Stimulated activated CD4-positive, alpha-beta T cell treated with anti-CD3 and anti-CD28 coated beads, Interleukin-12 subunit alpha, Interleukin-12 subunit beta, amount 100 ng/mL, for 24 hours (primary cell): ENCODE results near the gene LURAP1L.

Experiments
- DNase-seq, 2 experiments: peaks; one replicate each; pipeline ENCODE4 v3.0.0-alpha.2; 2020; ENCODE audit warnings: low read depth in 2 of 2

The LURAP1L gene

DNA sequence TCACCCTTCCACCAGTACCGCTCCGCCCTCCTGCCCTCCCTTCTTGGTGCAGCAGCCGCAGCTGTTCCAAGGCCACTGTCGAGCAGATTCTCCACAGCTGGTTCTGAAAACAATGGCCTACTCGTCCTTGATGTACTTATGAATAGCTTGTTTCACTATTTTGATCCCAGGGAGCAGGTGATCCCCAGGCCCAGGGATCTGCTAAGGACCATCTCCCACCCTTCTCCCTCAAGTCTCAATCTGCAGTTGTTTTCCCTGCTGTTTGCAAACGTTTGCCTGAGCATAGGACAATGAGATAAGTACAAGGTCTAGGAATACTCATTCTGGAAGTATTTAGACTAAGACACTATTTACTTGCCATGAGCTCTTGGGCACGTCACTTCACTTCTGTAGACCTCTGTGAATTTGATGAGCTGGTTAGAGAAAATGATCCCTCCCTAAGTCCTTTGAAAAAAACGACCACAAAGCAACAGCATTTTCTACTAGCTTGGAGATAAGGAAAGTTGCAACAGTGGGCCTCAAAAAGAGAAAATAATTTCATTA lies 1.8 kb downstream of the LURAP1L start:
- DNase-seq, result no peak

- DNase-seq, result no peak
Observed at GRCh38 chr9:12777121-12778022, 2.6 kb downstream of the LURAP1L start.

GRCh38 chr9:12778389-12778788 lies 3.6 kb downstream of the LURAP1L start:
- no peak for DNase-seq

DNA sequence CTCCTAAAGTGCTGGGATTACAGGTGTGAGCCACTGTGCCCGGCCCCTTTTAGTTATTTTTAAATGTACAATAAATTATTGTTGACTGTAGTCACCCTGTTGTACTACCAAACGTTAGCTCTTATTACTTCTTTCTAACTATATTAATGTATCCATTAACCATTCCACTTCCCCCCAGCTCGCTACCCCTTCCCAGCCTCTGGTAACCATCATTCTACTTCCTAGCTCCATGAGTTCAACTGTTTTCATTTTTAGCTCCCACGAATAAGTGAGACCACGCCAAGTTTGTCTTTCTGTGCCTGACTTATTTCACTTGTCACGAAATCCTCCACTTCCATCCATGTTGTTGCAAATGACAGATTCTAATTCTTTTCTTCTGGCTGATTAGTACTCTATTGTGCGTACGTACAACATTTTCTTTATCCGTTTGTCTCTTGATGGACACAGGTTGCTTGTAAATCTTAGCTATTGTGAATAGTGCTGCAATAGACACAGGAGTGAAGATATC lies 6.5 kb downstream of the LURAP1L start:
- DNase-seq, result no peak

DNA sequence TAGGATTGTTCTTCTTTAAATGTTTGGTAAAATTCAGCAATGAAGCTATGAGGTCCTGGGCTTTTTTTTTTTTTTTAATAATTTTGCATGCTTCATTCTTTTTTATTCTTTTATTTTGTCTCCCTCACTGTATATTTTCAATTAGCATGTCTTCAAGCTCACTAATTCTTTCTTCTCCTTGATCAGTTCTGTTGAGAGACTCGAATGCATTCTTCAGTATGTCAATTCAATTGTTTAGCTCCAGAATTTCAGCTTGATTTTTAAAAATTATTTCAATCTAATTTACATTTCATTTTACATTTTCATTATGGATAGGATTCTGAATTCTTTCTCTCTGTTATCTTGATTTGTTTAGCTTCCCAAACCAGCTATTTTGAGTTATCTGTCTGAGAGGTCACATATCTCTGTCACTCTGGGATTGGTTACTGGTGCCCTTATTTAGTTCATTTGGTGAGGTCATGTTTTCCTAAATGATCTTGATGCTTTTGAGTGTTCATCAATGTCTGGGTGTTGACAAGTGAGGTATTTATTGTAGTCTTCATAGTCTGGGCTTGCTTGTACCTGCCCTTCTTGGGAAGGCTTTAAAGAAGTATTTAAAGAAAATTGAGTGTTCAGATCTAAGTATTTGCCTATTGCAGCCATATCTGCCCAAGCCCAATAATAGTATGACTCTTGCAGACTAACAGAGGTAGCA lies 9.1 kb downstream of the LURAP1L start:
- no peak for DNase-seq

DNA sequence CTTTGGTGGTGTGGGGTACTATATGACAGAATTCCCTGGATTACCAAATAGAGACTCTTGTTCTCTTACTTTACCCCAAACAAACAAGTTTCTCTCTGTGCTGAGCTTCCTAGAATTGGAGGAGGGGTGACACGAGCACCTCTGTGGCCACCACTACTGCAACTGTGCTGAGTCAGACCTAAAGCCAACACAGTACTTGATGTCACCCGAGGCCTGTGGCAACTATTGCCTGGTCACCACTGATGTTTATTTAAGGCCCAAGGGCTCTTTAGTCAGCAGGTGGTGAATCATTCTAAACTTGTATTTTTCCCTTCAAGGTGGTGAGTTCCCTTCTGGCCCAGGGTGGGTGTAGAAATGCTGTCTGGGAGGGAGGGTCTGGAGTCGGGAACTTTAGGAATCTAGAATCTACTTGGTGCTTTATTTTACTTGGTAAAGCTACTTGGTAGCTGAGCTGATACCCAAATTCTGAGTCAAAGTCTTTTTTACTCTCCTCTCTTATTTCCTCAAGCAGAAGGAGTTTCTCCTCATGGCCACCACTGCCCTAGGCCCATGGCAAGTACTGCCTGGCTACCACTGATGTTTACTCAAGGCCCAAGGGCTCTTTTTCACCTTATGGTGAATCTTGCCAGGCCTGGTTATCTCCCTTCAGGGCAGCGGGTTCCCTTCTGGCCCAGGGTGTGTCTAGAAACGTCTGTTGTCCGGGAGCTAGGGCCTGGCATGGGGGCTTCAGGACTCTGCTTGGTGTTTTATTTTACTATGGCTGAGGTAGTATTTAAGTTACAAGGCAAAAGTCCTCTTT lies 9.8 kb downstream of the LURAP1L start:
- DNase-seq, result no peak

- no peak for DNase-seq
Observed at GRCh38 chr9:12785260-12785770, 10.5 kb downstream of the LURAP1L start.

DNA sequence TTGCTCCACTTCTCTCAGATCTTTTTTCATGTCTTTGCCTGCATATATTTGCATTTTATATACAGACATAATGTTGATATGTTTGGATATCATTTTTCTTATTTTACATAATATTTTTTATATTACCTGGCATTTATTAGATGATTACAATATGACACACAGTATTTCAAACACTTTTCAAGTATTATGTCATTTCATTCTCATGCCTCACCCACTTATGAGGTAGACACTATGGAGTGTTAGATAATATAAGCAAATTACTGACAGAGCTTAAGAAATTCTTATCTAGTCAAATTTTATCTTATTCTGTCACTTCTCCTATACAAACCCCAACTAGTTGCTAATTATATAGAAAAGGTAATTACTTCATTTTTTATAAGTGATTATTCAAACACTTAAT lies 11.1 kb downstream of the LURAP1L start:
- no peak for DNase-seq

- DNase-seq, result no peak
Observed at GRCh38 chr9:12790001-12790400, 15.2 kb downstream of the LURAP1L start.

GRCh38 chr9:12790883-12791282 lies 16.1 kb downstream of the LURAP1L start:
- DNase-seq, result no peak

DNA sequence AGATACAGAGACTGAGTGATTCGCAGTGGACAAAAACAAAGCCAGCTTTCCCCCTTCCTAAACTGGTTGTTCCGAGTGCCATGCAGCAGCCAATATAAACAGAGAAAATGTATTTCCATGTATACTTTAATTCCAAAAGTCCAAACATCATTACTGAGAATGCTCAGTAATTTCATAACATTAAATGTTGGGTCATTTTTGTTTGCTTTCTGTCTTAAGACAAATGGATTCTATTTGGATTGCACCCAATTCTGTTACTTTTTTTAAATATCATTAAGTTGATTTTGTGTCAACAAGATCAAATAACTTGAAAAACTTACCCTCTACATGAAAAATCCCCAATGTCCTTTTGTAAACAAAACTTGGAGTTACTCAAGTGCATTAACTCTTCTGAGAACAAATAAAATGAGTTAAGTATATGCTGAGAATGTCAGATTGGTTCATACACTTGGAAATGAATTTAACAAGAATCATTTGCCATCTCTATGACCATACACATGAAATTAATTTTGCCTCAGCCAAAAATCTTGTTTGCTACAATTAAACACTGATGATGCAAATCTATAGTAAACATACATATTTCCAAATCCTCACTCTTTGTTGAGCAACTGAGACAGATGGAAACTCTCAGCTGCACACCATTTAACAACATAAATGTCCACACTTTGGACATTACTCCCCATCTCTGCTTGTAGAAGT lies 19.4 kb downstream of the LURAP1L start:
- no peak for DNase-seq

DNA sequence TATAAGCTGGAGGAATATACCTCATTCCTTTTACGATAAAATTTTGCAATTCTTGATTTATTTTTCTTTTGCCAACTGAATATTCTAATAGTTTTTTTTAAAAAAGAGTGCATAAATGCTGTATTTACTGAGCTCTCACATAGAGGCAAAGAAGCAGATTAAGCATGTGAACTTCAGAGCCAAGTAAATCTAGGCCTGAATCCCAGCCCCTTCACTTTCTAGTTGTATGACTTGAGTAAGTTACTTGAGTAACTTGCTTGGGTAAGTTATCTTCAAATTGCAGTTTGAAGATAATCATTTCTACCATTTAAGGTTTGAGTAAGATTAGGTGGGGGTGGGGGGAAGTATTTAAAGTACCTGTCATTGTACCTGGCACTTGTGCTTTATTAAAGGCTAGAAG lies 21.8 kb downstream of the LURAP1L start:
- DNase-seq, result no peak

GRCh38 chr9:12797037-12797436 lies 22.2 kb downstream of the LURAP1L start:
- DNase-seq, result no peak

GRCh38 chr9:12798066-12798770 lies 23.4 kb downstream of the LURAP1L start:
- DNase-seq, result no peak

GRCh38 chr9:12801187-12801586 lies 26.4 kb downstream of the LURAP1L start:
- DNase-seq, result no peak

GRCh38 chr9:12801663-12802062 lies 26.8 kb downstream of the LURAP1L start:
- no peak for DNase-seq

- DNase-seq, result no peak
Observed at GRCh38 chr9:12802093-12802492, 27.3 kb downstream of the LURAP1L start.

DNA sequence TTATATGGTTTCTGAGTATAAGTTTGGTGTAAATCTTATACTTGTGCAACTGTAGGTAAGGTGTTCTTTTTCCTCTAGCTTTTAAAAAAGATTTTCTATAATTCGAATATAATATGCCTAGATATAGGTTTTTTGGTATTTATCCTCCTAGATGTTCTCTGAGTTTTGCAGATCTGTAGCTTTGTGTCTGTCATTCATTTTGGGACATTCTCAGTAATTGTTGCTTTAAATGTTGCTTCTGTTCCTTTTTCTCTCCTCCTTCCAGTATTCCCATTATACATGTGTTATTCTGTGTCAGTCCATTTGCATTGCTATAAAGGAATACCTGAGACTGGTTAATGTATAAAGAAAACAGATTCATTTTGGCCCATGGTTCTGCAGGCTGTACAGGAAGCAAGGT lies 33.7 kb downstream of the LURAP1L start:
- DNase-seq, result no peak

DNA sequence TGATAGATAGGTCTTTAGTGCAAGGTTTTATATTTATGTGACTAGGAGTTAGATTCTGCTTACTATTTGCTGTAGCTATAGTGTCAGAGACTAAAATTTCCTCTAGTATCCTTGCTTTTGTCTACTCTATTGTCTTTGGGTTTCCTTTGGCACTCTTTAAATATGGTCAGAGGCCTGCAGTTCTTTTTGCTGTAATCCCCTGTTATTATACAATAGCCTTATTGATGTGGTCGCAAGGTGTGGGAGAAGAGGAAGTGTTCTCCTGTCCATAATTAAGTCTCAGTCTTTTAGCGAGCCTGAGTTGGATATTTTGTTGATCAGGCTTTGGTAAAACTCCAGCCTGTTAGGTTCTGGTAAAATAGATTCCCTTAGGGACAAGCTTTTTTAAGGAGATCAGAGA lies 34.9 kb downstream of the LURAP1L start:
- no peak for DNase-seq

- no peak for DNase-seq
Observed at GRCh38 chr9:12811935-12812334, 37.1 kb downstream of the LURAP1L start.
